AG09309 (cell line): ENCODE results near the gene ASTE1.
A peak's percentile ranks its signal among the peaks of the same experiment; 100 is the strongest.

ENCODE experiments used
- DNase-seq: peaks from one replicate; pipeline ENCODE4 v3.0.0-alpha.2; 2010; ENCODE audit warnings: low read depth
- H3K4me3 ChIP-seq: 2 replicates; pipeline ENCODE4 v1.5.1; 2011; ENCODE audit warnings: mild to moderate bottlenecking, low read depth, low read length, moderate library complexity; ENCODE audit not compliant: control insufficient read depth
- CTCF ChIP-seq: IDR thresholded peaks from 2 replicates; pipeline ENCODE4 v1.5.1; 2011; ENCODE audit warnings: mild to moderate bottlenecking, low read depth, low read length, inconsistent platforms; ENCODE audit not compliant: insufficient read depth, control insufficient read depth; ENCODE audit errors: missing control alignments

Gene ASTE1

GRCh38 chr3:130963878-130964277, 62.7 kb downstream of the ASTE1 start:
- no peak for TF ChIP-seq CTCF
- DNase-seq, result peak; percentile 95
- H3K4me3 ChIP-seq, result no peak overlapping the region
